ENCODE data around the gene ROR1.

ROR1 gene

DNA sequence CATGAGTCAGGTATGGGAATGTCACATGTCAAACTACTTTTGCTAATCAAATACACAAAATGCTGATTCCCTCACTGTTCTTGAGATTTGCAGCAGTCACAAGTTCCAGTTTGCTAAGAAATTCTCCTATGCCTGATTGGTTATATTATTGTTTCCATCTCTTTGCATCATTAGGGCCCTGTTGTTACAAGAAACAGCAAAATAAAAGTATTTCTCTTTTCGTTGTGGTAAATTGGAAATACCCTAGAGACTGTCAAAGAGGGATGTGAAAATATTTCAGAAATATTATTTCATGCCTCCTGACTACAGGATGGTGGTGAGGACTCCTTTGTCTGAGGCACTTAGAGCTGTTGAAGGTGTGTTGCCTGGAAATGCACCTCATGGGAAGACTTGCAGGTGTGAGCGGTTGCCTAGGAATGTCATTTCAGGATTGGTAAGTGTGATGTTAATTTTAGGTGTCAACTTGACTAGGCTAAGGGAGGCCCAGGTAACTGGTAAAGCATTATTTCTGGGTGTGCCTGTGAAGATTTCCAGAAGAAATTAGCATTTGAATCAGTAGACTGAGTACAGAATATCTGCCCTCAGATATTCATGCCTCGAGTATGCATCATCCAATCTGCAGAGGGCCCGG is 117.4 kb downstream of the ROR1 start:
- H3K4me1 ChIP-seq (ENCODE audit: control insufficient read depth in 1 of 2, insufficient read depth in 1 of 2, low read depth in 1 of 2, low read length in 1 of 2): no peaks in the 10 kb centered on the region
- TF ChIP-seq CTCF (IDR thresholded peaks at IDR 0.05): no peak
- no peaks in the 10 kb centered on the region for H3K9me3 ChIP-seq
- H3K27me3 ChIP-seq: no peaks in the 10 kb centered on the region
- no peak overlapping the region for H3K27ac ChIP-seq
- H3K36me3 ChIP-seq: no peaks in the 10 kb centered on the region
- no peak overlapping the region for H3K4me3 ChIP-seq (ENCODE audit: low read depth in 1 of 2, low read length in 1 of 2)

DNA sequence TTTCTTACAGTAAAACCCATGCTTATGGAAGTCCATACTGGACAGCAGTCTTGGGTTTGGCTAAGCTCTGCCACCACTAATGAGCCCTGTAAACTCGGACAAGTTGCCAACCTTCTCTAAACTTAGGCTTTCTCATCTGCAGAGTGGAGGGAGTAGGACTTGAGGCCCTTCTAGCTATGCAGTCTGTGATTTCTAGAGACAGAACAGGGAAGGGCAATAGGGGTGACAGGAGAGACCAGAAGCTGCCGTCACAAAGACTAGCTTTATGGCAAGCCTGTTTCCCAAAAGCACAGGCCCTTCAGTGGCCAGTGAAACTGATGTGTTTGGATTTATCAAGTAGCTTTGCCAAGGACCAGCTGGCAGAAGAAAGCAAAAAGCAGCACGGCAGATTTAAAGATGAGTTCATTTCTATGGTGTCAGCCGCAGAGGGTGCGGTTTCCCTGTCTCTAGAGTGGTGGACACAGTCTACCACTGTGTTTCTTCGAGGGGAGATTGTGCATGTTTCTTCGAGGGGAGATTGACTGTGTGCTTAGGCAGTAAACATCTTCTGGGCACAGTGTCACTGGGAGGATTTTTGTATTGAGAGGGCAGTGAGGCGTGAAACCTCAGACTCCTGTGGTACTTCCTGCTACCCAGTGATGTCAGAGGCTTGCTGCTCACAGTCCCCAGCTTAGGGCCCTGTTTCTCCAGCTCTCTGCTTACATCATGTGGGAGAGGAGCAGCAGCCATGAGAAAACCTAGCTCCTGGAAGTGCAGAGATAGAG is 119.0 kb downstream of the ROR1 start:
- Histone ChIP-seq H3K27me3 (no peaks in the 10 kb centered on the region), H3K4me3 (ENCODE audit: low read depth in 1 of 2, low read length in 1 of 2) (no peak overlapping the region), H3K4me1 (ENCODE audit: control insufficient read depth in 1 of 2, insufficient read depth in 1 of 2, low read depth in 1 of 2, low read length in 1 of 2) (no peaks in the 10 kb centered on the region), H3K9me3 (no peaks in the 10 kb centered on the region), H3K27ac (no peak overlapping the region), H3K36me3 (no peaks in the 10 kb centered on the region)
- TF ChIP-seq CTCF (IDR thresholded peaks at IDR 0.05): no peak

DNA sequence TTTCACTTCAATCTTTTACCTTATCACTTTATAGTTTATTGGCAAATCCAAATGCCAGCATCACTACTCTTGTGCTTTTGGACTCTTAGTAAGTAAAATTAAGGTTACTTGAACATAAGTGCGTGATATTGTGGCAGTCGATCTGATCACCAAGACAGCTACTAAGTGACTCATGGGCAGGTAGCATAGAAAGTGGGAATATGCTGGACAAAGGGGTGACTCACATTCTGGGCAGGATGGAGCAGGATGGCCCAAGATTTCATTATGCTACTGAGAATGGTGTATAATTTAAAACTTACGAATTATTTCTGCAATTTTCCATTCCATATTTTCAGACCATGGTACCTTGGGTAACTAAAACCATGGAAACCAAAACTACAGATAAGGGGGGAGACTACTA is 120.2 kb downstream of the ROR1 start:
- Histone ChIP-seq H3K36me3 (no peaks in the 10 kb centered on the region), H3K9me3 (no peaks in the 10 kb centered on the region), H3K4me1 (ENCODE audit: control insufficient read depth in 1 of 2, insufficient read depth in 1 of 2, low read depth in 1 of 2, low read length in 1 of 2) (no peaks in the 10 kb centered on the region), H3K27ac (no peak overlapping the region), H3K27me3 (no peaks in the 10 kb centered on the region), H3K4me3 (ENCODE audit: low read depth in 1 of 2, low read length in 1 of 2) (no peak overlapping the region)
- TF ChIP-seq CTCF (IDR thresholded peaks at IDR 0.05): no peak

- Histone ChIP-seq H3K27me3 (no peaks in the 10 kb centered on the region), H3K27ac (no peak overlapping the region), H3K4me1 (ENCODE audit: control insufficient read depth in 1 of 2, insufficient read depth in 1 of 2, low read depth in 1 of 2, low read length in 1 of 2) (no peaks in the 10 kb centered on the region), H3K9me3 (no peaks in the 10 kb centered on the region), H3K4me3 (ENCODE audit: low read depth in 1 of 2, low read length in 1 of 2) (no peak overlapping the region), H3K36me3 (no peaks in the 10 kb centered on the region)
- TF ChIP-seq CTCF (IDR thresholded peaks at IDR 0.05): no peak
These were observed 120.9 kb downstream of the ROR1 start for GRCh38 chr1:63894627-63895265.

DNA sequence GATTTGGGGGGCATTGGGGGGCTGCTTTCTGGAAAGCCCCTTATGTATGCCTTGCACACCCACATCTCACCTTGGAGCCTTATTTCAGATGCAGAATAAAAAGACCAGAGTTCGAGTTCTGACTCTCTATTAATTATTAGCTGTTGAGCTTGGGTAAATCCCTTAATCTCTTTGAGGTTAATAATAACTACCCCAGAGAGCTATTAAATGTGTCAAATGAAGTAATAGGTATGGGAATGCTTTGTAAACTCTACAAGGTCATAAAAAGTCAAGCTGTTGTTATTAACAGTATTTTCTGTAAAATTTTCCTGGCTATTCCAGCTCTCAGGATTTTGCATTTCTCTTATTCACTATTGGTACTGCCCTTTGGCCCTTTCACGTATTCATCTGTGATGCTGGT is 122.9 kb downstream of the ROR1 start:
- no peak for TF ChIP-seq CTCF (IDR thresholded peaks at IDR 0.05)
- H3K36me3 ChIP-seq: no peaks in the 10 kb centered on the region
- H3K4me3 ChIP-seq (ENCODE audit: low read depth in 1 of 2, low read length in 1 of 2): no peak overlapping the region
- H3K9me3 ChIP-seq: no peaks in the 10 kb centered on the region
- H3K4me1 ChIP-seq (ENCODE audit: control insufficient read depth in 1 of 2, insufficient read depth in 1 of 2, low read depth in 1 of 2, low read length in 1 of 2): no peaks in the 10 kb centered on the region
- no peak overlapping the region for H3K27ac ChIP-seq
- H3K27me3 ChIP-seq: no peaks in the 10 kb centered on the region

All from neutrophil (primary cell).